MCF 10A (cell line): Measurements from ENCODE around the gene CHRM5. TPM values are rescaled to one million over a fixed set of nuclear protein-coding genes. Genes with fewer than 3 reads are reported as not detected.

Source experiments
- BruUV-seq: library from RNA; stranded (reverse); fragments of 400-500 nt; replicated peaks from 2 replicates; lab custom pipeline; 2021; lab: Mats Ljungman, UMichigan
- CTCF ChIA-PET: fragments of 300-600 bp; sonication (Branson Sonifier 250); formaldehyde crosslinking; extraction: SDS; loops from one replicate; lab custom pipeline; 2021; ENCODE audit warnings: antibody characterized with exemption, inconsistent platforms; lab: Yijun Ruan, JAX
- POLR2A ChIA-PET: fragments of 300-600, 350-650 bp; sonication (Branson Sonifier 250); formaldehyde crosslinking; extraction: SDS; loops from one replicate; lab custom pipeline; 2020; ENCODE audit warnings: antibody characterized with exemption, inconsistent platforms; lab: Yijun Ruan, JAX
- DNase-seq: peaks from one replicate; pipeline ENCODE4 v3.0.0-alpha.2; 2018; ENCODE audit not compliant: unreplicated experiment
- H3K27ac Mint-ChIP-seq: one replicate; pipeline ENCODE4 v1.8.0; 2022; ENCODE audit warnings: mild to moderate bottlenecking, low read depth, mixed read lengths; ENCODE audit not compliant: unreplicated experiment
- H3K27me3 Mint-ChIP-seq: one replicate; pipeline ENCODE4 v1.8.0; 2022; ENCODE audit warnings: mixed read lengths; ENCODE audit not compliant: insufficient read depth, unreplicated experiment
- H3K36me3 Mint-ChIP-seq: one replicate; pipeline ENCODE4 v1.8.0; 2022; ENCODE audit warnings: mild to moderate bottlenecking, moderate library complexity, mixed read lengths; ENCODE audit not compliant: insufficient read depth, unreplicated experiment
- H3K4me1 Mint-ChIP-seq: one replicate; pipeline ENCODE4 v1.8.0; 2022; ENCODE audit warnings: mixed read lengths; ENCODE audit not compliant: insufficient read depth, unreplicated experiment
- H3K4me3 Mint-ChIP-seq: one replicate; pipeline ENCODE4 v1.8.0; 2022; ENCODE audit warnings: mild to moderate bottlenecking, moderate library complexity, mixed read lengths; ENCODE audit not compliant: unreplicated experiment
- H3K9me3 Mint-ChIP-seq: one replicate; pipeline ENCODE4 v1.8.0; 2022; ENCODE audit warnings: mixed read lengths; ENCODE audit not compliant: unreplicated experiment
- CTCF ChIP-seq: fragments of 200-600 bp; IDR thresholded peaks from one replicate; pipeline ENCODE4 v1.8.0; 2022; ENCODE audit warnings: antibody characterized with exemption, mild to moderate bottlenecking; ENCODE audit not compliant: unreplicated experiment
- intact Hi-C: fragments of 100-400 bp; cut with micrococcal nuclease; formaldehyde crosslinking; loops from 2 replicates; pipeline ENCODE4 v1.14.1; 2022
- total RNA-seq: library from RNA; stranded (reverse); gene quantifications from 2 replicates; pipeline ENCODE4 v1.2.3, GENCODE V29; 2022

The CHRM5 gene
- total RNA-seq, 1 experiment from 2014 or later: not detected

GRCh38 chr15:34070003-34070402 lies 101.7 kb downstream of the CHRM5 start:
- no TSS peak for BruUV-seq
- H3K9me3 Mint-ChIP-seq: no peaks in the 10 kb centered on the region
- no peak overlapping the region for H3K4me3 Mint-ChIP-seq

GRCh38 chr15:34076785-34077184 lies 108.5 kb downstream of the CHRM5 start:
- Mint-ChIP-seq H3K4me1 (no peaks in the 10 kb centered on the region), H3K27ac (no peak overlapping the region), H3K4me3 (no peak overlapping the region), H3K27me3 (no peaks in the 10 kb centered on the region), H3K36me3 (no peaks in the 10 kb centered on the region), H3K9me3 (no peaks in the 10 kb centered on the region)
- BruUV-seq: no TSS peak
- intact Hi-C loops: no loop called here
- ChIA-PET POLR2A (no interaction called here), CTCF (interaction anchor here (0.6 kb wide), 2 partner anchors 24 to 861 kb away, joined by 3 read pairs; no protein-coding TSS in a partner anchor)
- TF ChIP-seq CTCF: no peak
- DNase-seq: no peak

More at GRCh38 chr15:34070003-34070402, 101.7 kb downstream of the CHRM5 start:
- ChIA-PET CTCF (interaction anchor here (1.8 kb wide), 1 partner anchor 9 kb away, joined by 6 read pairs; no protein-coding TSS in a partner anchor), POLR2A (no interaction called here)
- TF ChIP-seq CTCF: no peak
- intact Hi-C loops: no loop called here
- Mint-ChIP-seq H3K27me3 (no peaks in the 10 kb centered on the region), H3K27ac (no peak overlapping the region), H3K36me3 (no peaks in the 10 kb centered on the region), H3K4me1 (no peaks in the 10 kb centered on the region)
- DNase-seq: no peak

- intact Hi-C loops: no loop called here
- H3K27ac Mint-ChIP-seq: no peak overlapping the region
- POLR2A ChIA-PET: interaction anchor here (0.9 kb wide), 1 partner anchor 23 kb away, joined by 3 read pairs; the partner anchor contains the start of genes EMC7 and PGBD4
- no peaks in the 10 kb centered on the region for H3K27me3 Mint-ChIP-seq
- H3K4me1 Mint-ChIP-seq: peaks cover under 1% of the 10 kb centered on the region
- BruUV-seq: no TSS peak
- CTCF ChIA-PET: interaction anchor here (0.6 to 1.1 kb wide), 4 partner anchors 16 to 235 kb away, joined by 3 to 7 read pairs (median 3); no protein-coding TSS in a partner anchor
- no peaks in the 10 kb centered on the region for H3K9me3 Mint-ChIP-seq
- DNase-seq: no peak
- TF ChIP-seq CTCF: no peak
- H3K4me3 Mint-ChIP-seq: no peak overlapping the region
- H3K36me3 Mint-ChIP-seq: peaks cover 3% of the 10 kb centered on the region
These were observed 110.6 kb downstream of the CHRM5 start for GRCh38 chr15:34078900-34079299.

GRCh38 chr15:34079904-34080303 lies 111.6 kb downstream of the CHRM5 start:
- no peaks in the 10 kb centered on the region for H3K9me3 Mint-ChIP-seq
- BruUV-seq: no TSS peak
- no peak overlapping the region for H3K4me3 Mint-ChIP-seq
- H3K4me1 Mint-ChIP-seq: peaks cover 6% of the 10 kb centered on the region
- CTCF ChIA-PET: interaction anchor here (0.6 kb wide), 2 partner anchors 9 to 132 kb away, joined by 3 to 5 read pairs; no protein-coding TSS in a partner anchor
- H3K27me3 Mint-ChIP-seq: no peaks in the 10 kb centered on the region
- intact Hi-C loops: no loop called here
- POLR2A ChIA-PET: no interaction called here
- H3K27ac Mint-ChIP-seq: no peak overlapping the region
- TF ChIP-seq CTCF: no peak
- no peak for DNase-seq
- H3K36me3 Mint-ChIP-seq: peaks cover 8% of the 10 kb centered on the region
